ENCODE data around the gene ZNF3.

Gene ZNF3

DNA sequence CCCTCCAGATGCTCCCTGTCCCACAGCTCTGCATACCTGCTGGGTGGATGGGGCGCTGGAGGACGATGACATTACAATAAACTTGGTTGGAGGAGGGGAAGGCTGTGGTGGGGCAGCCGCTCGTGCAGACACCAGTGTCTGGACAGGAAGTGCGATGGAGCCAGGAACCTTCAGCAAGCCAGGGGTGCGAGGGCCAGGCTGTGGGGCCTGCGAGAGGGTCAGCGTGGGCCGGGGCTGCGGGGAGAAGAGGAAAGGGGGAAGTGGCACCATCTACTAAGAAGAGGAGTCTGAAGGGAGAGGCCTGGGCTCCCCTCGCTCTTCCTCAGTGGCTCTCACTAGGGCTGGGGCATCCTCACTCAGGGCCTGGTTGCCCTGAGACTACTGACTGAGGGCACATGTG lies 26.4 kb upstream of the ZNF3 start:
- no peak for DNase-seq

DNA sequence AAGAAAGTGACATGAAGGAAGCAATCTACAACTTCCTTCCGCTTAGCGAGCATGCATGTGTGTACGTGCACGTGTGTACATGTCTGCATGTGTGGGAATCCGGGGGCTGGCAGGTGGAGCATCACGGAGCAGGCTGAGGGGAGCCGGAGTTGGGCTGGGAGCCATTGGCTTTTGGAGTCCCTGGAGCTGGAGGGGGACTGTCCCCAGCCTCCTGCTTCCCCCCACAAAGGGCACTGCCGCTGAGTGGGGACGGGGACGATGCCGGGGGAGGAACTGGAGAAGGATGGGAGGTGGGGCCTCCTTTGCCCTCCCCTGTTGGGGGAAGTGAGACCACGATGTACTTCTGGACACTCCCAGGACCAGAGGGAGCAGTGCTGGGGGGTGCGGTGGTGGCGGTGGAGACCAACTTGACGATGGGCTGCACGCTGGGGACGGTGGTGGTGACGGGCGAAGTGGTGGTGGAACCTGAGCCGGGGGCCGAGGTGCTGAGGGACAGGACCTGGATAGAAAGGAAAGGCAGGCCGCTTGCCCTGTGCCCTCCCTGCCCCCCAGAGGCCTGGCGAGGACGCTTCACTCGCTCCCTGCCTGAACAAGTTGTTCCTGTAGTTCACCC lies 25.7 kb upstream of the ZNF3 start:
- no peak for DNase-seq

DNA sequence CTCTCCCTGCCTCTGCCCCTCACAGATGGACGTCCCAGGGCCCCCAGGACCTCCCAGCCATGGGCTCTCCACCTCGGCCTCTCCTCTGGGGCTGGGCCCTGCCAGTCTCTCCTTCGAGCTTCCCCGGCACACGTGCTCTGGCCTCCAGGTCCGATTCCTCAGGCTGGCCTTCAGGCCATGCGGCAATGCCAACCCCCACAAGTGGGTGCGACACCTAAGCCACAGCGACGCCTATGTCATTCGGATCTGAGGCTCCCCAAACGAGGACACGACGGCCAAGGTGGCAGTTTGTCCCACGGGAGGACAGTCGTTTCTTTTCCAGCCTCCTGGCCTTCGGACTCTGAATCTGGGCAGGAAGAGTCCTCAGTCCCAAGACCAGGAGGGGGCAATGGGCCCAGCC lies 25.1 kb upstream of the ZNF3 start:
- no peak for DNase-seq

DNA sequence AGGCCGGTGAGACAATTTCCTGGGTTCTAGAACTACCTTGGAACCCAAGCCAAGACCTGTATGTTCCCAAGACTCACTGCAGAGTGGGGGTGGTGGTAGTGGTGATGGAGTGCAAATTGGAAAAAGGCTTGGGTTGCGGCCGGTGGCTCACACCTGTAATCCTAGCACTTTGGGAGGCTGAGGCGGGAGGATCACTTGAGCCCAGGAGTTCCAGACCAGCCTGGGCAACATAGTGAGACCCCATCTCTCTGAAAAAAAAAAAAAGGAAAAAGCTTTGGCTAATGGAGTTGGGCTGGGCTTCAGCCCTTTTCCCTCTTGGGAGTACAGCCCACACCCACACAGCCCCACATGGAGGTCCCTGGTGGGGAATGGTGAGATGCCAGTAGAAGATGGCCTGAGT lies 24.0 kb upstream of the ZNF3 start:
- DNase-seq = no peak

DNA sequence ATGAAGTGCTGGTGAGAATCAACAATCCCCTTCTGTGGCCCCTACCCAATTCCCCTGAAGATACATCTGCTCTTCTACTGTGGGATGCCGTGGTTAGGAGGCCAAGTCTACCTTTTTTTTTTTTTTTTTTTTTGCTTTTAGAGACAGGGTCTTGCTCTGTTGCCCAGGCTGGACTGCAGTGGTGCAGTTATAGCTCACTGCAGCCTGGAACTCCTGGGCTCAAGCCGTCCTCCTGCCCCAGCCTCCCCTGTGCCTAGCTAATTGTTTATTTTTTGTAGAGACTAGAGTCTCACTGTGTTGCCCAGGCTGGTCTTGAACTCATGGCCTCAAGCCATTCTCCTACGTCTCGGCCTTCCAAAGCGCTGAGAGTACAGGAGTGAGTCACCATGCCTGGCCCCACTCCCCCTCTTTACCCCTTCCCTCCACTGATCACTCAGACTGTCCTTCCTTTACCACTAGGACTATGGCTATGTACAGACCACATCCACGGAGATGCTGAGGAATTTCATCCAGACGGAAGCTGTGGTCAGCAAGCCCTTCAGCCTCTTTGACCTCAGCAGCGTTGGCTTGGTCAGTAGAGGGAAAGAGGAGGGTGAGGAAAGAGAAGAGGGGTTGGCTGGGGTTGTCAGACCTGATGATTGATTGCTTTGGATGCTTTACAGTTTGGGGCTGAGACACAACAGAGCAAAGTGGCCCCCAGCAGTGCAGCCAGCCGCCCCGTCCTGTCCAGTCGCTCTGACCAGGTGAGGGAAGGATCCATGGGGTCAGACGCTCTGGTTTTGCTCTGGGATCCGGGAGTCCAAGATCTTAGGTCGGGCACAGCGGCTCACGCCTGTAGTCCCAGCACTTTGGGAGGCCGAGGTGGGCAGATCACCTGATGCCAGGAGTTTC lies 21.7 kb upstream of the ZNF3 start:
- DNase-seq = no peak

DNA sequence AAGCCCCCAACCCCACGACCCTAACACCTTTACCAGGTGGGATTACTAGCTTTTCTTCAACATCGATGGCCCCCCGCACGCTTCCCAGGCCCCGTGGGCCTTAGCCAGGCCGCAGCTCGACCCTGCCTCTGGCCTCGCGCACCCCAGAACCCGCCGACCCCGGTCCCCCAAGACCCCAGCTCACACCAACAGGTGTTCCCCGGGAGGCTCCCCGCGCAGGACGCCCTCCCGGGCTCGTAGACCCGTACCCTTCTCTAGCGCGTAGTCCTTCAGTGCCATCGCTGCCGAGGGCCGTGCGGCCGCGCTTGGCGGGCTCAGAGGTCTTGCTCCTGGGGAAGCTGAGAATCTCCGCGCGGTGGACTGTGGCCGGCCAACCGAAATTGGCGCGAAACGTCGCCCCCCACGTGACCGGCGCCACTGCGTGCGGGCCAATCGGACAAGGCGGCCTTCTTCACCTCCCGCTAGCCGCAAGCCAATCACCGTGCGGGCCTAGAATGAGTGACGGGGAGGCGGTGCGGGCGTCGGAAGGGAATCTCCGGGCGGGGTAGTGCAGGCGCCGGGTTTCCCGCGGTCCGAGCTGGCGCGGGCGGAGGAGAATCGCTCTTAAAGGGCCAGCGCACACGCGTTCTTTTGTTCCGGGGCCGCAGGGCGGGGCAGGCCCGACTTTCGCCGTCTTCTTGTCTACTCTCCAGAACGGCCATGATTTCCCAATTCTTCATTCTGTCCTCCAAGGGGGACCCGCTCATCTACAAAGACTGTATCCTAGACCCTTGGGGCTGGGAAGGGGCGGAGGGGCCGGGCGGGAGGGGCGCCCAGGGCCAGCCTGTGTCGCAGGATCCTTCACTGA lies 19.7 kb upstream of the ZNF3 start, which contains the start of the genes AP4M1 and MCM7:
TSS of gene AP4M1 (plus strand) at position 628 of the 847 bp plus-strand sequence. CDS start at position 700, 72 bp downstream.
TSS of gene MCM7 (minus strand) at position 382 of the 847 bp plus-strand sequence. CDS start at position 279, 103 bp downstream.
- peak; percentile 98 for DNase-seq

DNA sequence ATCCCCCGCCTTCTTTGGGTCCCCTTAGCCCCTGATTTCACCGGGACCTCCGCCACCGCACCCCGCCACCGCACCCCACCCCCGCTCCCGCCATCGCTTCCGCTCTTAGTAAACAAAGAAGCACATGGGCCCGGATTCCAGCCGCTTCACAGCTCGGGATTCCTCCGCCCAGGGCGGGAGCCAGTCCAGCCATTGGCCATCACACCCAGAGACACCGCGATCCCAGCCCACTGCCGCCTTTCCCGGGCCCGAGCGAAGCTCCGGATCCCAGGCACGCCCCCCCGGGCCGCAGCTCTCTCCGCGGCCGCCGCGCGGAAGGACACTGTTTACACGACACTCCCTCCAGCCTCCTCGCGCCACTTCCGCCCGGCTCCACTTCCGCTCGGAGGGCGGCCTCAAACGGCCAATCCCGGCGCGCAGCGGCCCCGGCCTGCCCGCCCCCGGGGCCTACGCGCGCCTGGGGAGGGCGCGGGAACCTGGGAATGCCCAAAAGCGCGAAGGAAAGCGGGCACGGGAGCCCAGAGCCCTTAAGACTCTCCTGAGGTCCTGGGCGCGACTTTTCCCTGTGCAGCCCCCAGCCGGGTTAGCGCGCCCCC lies 19.0 kb upstream of the ZNF3 start:
- DNase-seq = peak; percentile 98

DNA sequence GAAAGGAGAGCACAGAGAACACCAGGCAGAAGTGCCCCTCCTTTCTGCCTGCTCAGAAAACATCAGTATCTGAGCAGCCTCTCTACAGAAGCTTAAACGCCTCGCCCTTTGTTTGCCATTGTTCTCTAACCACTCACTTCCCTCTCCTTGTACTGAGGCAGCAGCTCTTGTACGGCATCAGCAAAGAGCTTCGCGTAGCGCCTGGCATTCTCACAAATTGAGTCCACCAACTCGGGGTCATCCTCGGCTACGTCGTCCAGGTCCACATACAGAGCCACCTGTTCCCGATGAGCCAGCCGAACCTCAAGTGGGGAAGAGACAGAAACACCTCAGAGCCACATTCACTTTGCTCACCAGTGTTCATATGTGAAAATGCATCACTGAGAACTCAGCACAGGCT lies 17.9 kb upstream of the ZNF3 start:
- no peak for DNase-seq

DNA sequence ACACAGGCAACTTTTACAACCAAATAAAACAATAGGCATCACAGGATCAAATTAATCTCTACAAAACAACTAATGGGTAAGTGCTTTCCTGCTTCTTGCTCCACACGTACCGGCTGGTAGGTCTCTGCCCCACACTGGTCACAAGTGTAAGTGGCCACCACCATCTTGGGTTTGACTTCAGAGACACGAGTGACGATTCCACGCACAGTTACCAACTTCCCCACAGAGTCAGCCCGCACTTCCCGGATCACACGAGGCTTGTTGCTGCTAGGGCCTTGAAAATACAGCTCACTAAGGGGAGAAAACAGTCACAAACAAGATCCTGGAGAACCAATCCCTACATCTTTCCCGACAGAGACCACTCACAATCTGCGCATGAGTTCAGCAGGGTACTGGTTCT lies 17.4 kb upstream of the ZNF3 start:
- no peak for DNase-seq

DNA sequence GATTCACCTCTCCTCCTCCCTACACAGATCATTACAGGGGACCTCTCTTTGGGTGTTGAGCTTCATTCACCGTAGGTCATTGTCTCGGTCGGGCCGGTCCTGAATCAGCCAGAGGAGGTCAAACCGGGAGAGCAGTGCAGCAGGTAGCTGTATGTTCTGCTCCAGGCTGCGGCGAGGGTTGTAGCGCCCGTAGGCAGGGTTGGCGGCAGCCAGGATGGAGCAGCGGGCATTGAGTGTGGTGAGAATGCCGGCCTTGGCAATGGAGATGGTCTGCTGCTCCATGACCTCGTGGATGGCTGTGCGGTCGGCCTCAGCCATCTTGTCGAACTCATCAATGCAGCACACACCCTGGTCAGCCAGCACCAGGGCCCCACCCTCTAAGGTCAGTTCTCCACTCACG lies 14.2 kb upstream of the ZNF3 start:
- no peak for DNase-seq

DNA sequence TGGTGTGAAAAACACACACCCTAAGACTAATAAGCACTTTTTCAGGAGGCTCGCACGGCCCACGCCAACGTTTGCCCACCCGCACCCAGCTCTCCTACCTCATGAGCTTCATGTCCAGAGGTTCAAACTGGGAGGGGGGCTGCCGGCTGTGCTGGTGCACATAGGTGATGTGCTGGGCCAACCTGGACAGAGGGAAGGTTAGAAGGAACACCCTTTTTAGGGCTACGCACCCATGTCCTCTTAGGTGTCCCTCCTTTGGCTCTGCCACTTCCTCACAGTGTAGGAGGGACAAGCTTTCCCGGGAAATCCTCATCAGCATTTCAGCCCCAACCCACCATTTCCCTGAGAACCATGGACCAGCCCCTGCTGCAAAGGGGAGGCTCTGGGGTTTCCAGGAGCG lies 13.8 kb upstream of the ZNF3 start:
- no peak for DNase-seq

DNA sequence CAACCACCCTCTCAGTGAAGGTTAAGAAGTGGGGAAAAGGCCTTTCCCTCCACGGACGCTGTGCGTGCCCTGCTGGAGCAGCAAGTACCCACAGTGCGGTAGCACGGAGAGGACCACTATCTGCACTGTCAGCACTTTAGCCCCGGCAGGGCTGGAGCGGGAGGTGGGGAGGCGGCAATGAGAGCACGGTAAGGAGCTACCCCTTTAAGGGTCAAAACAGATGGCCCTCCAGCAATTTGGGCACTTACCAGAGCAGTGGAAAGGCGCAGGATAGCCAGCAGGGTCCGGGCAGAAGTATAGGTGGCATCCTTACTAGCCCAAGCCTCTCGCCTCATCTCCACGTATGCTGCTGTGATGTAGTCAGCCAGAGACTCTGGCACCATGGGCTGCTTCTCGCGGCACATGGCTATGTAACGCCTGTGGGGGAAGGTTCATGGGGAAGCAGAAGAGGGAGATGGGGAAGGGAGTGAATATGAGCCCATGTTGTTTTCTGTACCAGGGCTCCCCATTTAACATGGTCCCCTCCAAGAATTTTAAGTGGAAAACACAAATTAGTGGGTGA lies 12.5 kb upstream of the ZNF3 start:
- DNase-seq = no peak

DNA sequence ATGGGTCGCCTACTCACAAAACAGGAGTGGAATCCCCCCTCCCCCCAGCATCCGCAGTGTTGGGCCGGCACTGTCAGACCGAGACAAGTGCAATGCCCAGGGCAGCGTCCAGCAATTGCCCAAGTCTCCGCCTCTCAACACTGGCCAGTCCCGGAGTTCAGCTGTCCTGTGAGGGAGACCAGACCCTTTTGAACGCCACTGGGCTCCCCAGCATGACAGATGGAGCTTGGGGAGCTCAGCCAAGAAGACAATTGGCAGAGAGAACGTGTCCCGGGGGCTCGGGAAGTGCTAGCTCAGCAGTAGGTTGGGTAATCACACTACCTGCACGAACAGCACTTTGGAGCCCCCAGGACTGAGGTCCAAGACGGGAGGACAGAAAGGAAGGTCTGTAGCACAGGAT lies 12.0 kb upstream of the ZNF3 start:
- DNase-seq = no peak

DNA sequence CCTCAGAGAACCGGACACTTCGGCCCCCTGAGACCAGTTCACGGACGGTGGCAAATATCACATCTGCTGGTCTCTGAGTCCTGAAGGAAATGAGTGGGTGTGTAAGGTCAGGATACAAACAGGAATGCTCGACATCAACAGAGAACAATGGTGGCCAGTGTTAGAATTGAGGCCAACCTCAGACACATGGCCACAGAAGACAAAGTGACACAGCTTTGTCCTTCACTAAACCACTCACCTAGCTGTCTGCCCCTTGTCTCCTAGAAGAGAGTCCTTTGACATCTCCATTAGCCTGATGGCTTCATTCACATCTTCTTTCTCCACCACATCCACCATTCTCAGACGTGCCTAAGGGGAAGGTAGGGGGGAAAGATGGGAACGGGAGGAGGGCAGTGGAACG lies 11.5 kb upstream of the ZNF3 start:
- DNase-seq = no peak

DNA sequence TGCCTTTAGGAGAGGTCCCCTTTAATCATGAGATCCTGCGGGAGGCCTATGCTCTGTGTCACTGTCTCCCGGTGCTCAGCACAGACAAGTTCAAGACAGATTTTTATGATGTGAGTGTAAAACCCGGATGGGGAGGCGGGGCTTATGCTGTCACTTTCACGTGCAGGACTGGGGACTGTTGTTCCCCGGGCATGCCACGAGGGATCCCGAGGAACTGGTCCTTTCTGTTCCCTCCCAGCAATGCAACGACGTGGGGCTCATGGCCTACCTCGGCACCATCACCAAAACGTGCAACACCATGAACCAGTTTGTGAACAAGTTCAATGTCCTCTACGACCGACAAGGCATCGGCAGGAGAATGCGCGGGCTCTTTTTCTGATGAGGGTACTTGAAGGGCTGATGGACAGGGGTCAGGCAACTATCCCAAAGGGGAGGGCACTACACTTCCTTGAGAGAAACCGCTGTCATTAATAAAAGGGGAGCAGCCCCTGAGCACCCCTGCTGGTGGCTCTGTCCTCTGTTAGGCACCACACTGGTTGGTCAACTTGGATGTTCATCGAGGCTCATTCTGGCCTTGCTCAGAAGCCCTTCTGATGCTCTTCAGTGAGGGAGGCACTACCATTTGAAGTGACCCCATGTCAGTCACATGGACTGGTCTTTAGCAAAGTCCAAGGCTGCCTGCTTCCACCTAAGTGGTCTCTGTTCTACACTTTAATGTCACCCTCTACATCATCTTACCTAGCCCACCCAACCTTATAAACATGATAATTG lies 10.1 kb upstream of the ZNF3 start:
- DNase-seq = peak; percentile 16

DNA sequence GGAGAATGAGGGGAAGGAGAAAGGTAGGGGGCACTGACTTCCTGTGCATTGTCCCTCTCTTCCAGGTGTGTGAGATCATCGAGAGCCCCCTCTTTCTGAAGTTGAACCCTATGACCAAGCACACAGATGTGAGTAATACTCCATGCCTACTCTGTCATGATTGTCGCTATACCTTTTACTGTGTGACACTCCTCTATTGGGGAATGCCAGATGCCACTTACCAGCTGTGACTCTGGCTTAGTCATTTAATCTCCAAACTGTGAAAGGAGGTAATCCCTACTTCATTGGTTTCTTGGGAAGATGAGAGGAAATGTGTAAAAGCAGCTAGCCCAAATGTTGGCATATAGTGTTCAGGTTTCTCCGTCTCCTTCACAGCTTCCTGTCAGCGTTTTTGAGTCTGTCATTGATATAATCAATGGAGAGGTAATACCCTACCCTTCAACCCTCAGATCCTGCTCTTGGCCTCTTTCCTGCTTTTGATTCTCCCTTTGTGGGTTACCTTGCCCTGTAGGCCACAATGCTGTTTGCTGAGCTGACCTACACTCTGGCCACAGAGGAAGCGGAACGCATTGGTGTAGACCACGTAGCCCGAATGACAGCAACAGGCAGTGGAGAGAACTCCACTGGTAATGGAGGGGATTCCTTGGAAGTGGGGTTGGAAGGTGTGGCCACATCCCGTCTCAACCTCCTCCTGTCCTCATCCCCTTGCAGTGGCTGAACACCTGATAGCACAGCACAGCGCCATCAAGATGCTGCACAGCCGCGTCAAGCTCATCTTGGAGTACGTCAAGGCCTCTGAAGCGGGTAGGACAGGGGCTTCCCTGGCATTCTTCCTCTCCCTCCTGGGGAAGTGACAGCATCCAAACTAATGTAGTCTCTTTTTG lies 9.2 kb upstream of the ZNF3 start:
- no peak for DNase-seq

DNA sequence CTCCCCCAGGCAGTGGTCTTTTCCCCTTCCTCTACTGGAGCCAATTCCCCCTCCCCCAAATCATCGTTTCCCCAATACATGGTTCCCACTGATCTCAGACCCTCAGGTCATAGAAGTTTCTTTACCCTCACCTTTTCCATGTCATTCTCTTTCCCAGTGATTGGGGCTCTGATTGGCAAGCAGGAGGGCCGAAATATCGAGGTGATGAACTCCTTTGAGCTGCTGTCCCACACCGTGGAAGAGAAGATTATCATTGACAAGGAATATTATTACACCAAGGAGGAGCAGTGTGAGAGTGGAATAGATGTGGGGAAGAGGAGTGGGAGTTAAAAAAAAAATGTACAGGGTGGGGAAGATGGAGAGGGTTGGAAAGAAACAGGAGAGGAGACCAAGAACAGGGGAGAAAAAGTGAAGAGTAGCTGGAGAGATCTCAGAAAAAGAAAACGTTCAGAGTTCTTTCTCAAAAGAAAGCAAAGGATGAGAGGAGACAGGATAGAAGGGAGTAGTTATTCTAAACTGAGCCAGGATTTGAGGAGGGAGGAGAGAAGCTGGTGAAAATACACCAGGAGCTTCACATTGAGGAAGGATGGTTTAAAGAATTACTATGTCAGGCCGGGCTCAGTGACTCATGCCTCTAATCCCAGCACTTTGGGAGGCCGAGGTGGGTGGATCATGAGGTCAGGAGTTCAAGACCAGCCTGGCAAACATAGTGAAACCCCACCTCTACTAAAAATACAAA lies 8.1 kb upstream of the ZNF3 start:
- no peak for DNase-seq

DNA sequence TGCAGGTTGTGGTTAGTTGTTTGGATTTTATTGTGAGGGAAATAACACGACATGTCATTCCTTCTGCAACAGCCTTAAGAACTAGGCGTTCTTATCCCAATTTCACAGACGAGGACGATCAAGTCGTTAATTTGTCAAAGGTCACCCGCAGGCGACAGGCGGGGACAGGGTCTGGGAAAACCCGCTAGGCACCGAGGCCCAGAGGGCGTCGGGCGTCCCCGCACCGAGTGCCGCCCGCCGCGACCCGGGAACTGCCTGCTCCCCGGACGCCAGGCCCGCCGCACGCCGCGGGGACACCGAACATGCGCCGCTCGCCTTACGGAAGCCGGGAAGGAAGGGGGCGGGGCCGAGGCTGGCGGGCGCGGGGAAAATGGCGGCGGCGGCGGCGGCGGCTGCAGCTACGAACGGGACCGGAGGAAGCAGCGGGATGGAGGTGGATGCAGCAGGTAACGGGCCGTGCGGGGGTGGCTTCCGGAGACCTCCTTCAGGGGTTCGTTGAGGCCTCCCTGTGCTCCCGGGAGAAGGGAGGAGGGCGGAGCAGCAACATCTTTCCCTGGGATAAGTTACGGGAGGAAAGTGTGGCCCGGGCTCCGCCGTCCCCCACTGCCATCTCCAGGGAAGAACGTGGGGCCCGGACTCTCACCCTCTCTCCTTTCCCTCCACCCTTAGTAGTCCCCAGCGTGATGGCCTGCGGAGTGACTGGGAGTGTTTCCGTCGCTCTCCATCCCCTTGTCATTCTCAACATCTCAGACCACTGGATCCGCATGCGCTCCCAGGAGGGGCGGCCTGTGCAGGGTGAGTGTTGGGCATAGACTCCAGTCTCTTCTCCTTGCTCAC lies 7.3 kb upstream of the ZNF3 start, which contains the start of gene COPS6:
TSS of gene COPS6 (plus strand) at position 349 of the 837 bp plus-strand sequence. CDS start at position 371, 22 bp downstream.
- peak; percentile 92 for DNase-seq

DNA sequence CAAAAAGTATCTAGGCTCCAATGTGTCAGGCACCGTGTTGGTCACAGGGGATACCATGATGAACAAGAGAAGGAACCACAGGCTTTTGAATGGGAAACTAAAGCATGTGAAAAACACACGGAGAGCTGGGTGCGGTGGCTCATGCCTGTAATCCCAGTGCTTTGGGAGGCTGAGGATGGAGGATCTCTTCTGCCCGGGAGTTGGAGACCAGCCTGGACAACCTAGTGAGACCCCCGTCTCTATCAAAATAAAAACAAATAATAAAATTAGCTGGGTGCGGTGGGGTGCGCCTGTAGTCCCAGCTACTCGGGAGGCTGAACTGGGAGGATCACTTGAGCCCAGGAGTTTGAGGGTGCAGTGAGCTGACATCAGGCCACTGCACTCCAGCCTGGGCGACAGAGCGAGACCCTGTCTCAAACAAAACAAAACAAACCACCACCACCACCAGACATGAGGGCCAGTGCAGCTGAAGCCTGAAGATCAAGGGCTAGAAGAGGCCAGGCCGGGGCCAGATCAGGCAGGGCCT lies 6.6 kb upstream of the ZNF3 start:
- DNase-seq = no peak
